H1 (cell line): ENCODE data around the gene KCNH1. TPM values are rescaled to one million over a fixed set of nuclear protein-coding genes. Genes with fewer than 3 reads are reported as not detected.

Experiments used
- CTCF ChIA-PET: fragments of 300-600 bp; sonication (Branson Sonifier 250); formaldehyde crosslinking; loops from one replicate; lab custom pipeline; 2021; ENCODE audit not compliant: partially characterized antibody; lab: Charles Lee
- POLR2A ChIA-PET: fragments of 300-600 bp; sonication (Branson Sonifier 250); formaldehyde crosslinking; loops from one replicate; lab custom pipeline; 2021; ENCODE audit warnings: inconsistent platforms; ENCODE audit not compliant: partially characterized antibody; lab: Charles Lee
- DNase-seq, 2 experiments: peaks; one replicate each; pipeline versions ENCODE4 v3.0.0 to v3.0.0-alpha.2; 2010 to 2022; ENCODE audit warnings: low spot score in 2 of 2, low read depth in 1 of 2, mixed read lengths in 1 of 2
- FAIRE-seq: peaks from 2 replicates; lab custom pipeline; 2011; peaks lifted over from hg19 to GRCh38; lab: Jason Lieb, UNC
- H2AFZ ChIP-seq: 2 replicates; pipeline ENCODE4 v1.8.1; 2012; ENCODE audit warnings: low read length, inconsistent platforms
- H2AK5ac ChIP-seq: 2 replicates; pipeline ENCODE4 v1.6.1; 2013; ENCODE audit warnings: low read depth, low read length
- H2BK120ac ChIP-seq: replicated peaks from 2 replicates; pipeline ENCODE3; 2013; ENCODE audit warnings: low read depth, low read length, inconsistent platforms
- H2BK12ac ChIP-seq: 2 replicates; pipeline ENCODE4 v1.6.1; 2013; ENCODE audit warnings: low read depth, low read length
- H2BK15ac ChIP-seq: 2 replicates; pipeline ENCODE4 v1.6.1; 2013; ENCODE audit warnings: low read length
- H2BK20ac ChIP-seq: 2 replicates; pipeline ENCODE4 v1.6.1; 2013; ENCODE audit warnings: low read length
- H2BK5ac ChIP-seq: 2 replicates; pipeline ENCODE4 v1.6.1; 2013; ENCODE audit warnings: low read depth, low read length
- H3K14ac ChIP-seq: 2 replicates; pipeline ENCODE4 v1.6.1; 2013; ENCODE audit warnings: inconsistent platforms; ENCODE audit not compliant: insufficient read length
- H3K18ac ChIP-seq: 2 replicates; pipeline ENCODE4 v1.6.1; 2013; ENCODE audit warnings: low read length; ENCODE audit errors: extremely low read depth
- H3K23ac ChIP-seq: 2 replicates; pipeline ENCODE4 v1.6.1; 2013; ENCODE audit warnings: inconsistent platforms; ENCODE audit not compliant: insufficient read length
- H3K23me2 ChIP-seq: 2 replicates; pipeline ENCODE4 v1.6.1; 2013; ENCODE audit warnings: low read depth, low read length
- H3K27ac ChIP-seq: 2 replicates; pipeline ENCODE4 v1.6.1; 2011; ENCODE audit warnings: low read depth, low read length, inconsistent platforms
- H3K27me3 ChIP-seq, 4 experiments: replicated peaks in 1 of 4; 1 replicate in 1 of 4; 2 replicates in 3 of 4; pipeline versions ENCODE4 v1.6.1 to v1.8.1; 2011 to 2013; ENCODE audit warnings: low read length in 3 of 4, mild to moderate bottlenecking in 3 of 4, inconsistent platforms in 2 of 4, mixed read lengths in 2 of 4, moderate library complexity in 1 of 4; ENCODE audit not compliant: control insufficient read depth in 3 of 4, insufficient read depth in 3 of 4; ENCODE audit errors: extremely low read depth in 1 of 4
- H3K36me3 ChIP-seq, 4 experiments: 2 replicates each; pipeline versions ENCODE4 v1.6.1 to v1.8.1; 2011 to 2013; ENCODE audit warnings: mild to moderate bottlenecking in 4 of 4, low read length in 3 of 4, moderate library complexity in 2 of 4, control low read depth in 1 of 4, inconsistent platforms in 1 of 4; ENCODE audit not compliant: insufficient read depth in 4 of 4, control insufficient read depth in 2 of 4
- H3K4ac ChIP-seq: replicated peaks from 2 replicates; pipeline ENCODE3; 2013; ENCODE audit warnings: low read length, low read depth, mixed read lengths, inconsistent platforms; ENCODE audit not compliant: insufficient read length
- H3K4me1 ChIP-seq, 4 experiments: replicated peaks in 1 of 4; 1 replicate in 1 of 4; 2 replicates in 3 of 4; pipeline versions ENCODE4 v1.6.1 to v1.8.1; 2011 to 2013; ENCODE audit warnings: low read length in 3 of 4, inconsistent platforms in 2 of 4, mixed read lengths in 1 of 4; ENCODE audit not compliant: insufficient read depth in 4 of 4, control insufficient read depth in 3 of 4
- H3K4me2 ChIP-seq, 2 experiments: 2 replicates each; pipeline versions ENCODE4 v1.6.1 to v1.8.1; 2011 to 2013; ENCODE audit warnings: low read depth in 2 of 2, low read length in 2 of 2, control low read depth in 1 of 2, inconsistent platforms in 1 of 2, mild to moderate bottlenecking in 1 of 2; ENCODE audit not compliant: insufficient read depth in 1 of 2
- H3K4me3 ChIP-seq, 4 experiments: fragments of 200-600, 300-600 bp in 1 of 4; sonication (generic), shearing (Covaris generic), sonication (Bioruptor Twin) in 1 of 4; 2 replicates each; pipeline versions ENCODE4 v1.5.1 to v1.8.1; 2011 to 2016; ENCODE audit warnings: low read length in 4 of 4, low read depth in 3 of 4, control low read depth in 2 of 4, inconsistent platforms in 2 of 4, mild to moderate bottlenecking in 2 of 4, mixed read lengths in 1 of 4, moderate library complexity in 1 of 4; ENCODE audit not compliant: insufficient read depth in 2 of 4; ENCODE audit errors: extremely low read depth in 1 of 4
- H3K56ac ChIP-seq: replicated peaks from 2 replicates; pipeline ENCODE3; 2013; ENCODE audit warnings: low read depth, mild to moderate bottlenecking, mixed read lengths, low read length, inconsistent platforms; ENCODE audit not compliant: insufficient read length
- H3K79me1 ChIP-seq: 2 replicates; pipeline ENCODE4 v1.6.1; 2013; ENCODE audit warnings: low read depth, low read length, control low read depth
- H3K79me2 ChIP-seq, 2 experiments: 2 replicates each; pipeline versions ENCODE4 v1.6.1 to v1.8.1; 2012 to 2013; ENCODE audit warnings: low read length in 2 of 2, mild to moderate bottlenecking in 2 of 2, inconsistent platforms in 1 of 2; ENCODE audit not compliant: insufficient read depth in 2 of 2, control insufficient read depth in 1 of 2
- H3K9ac ChIP-seq, 4 experiments: replicated peaks in 1 of 4; 1 replicate in 1 of 4; 2 replicates in 3 of 4; pipeline versions ENCODE4 v1.6.1 to v1.8.1; 2011 to 2013; ENCODE audit warnings: low read depth in 3 of 4, low read length in 3 of 4, control low read depth in 2 of 4, mild to moderate bottlenecking in 2 of 4, moderate library complexity in 2 of 4, inconsistent platforms in 1 of 4; ENCODE audit errors: extremely low read depth in 1 of 4
- H3K9me3 ChIP-seq, 2 experiments: 2 replicates each; pipeline versions ENCODE4 v1.6.1 to v1.8.1; 2012 to 2013; ENCODE audit warnings: mild to moderate bottlenecking in 2 of 2, moderate library complexity in 2 of 2, control low read depth in 1 of 2, inconsistent platforms in 1 of 2, low read depth in 1 of 2, low read length in 1 of 2, mixed read lengths in 1 of 2; ENCODE audit not compliant: insufficient read depth in 2 of 2
- H4K20me1 ChIP-seq, 2 experiments: replicated peaks in 1 of 2; 2 replicates each; pipeline versions ENCODE3 to v1.8.1; 2011 to 2013; ENCODE audit warnings: inconsistent platforms in 2 of 2, low read length in 2 of 2, mild to moderate bottlenecking in 1 of 2; ENCODE audit not compliant: insufficient read depth in 2 of 2, control insufficient read depth in 1 of 2
- H4K5ac ChIP-seq: 2 replicates; pipeline ENCODE4 v1.6.1; 2013; ENCODE audit warnings: low read length, low read depth, mixed read lengths, inconsistent platforms; ENCODE audit not compliant: insufficient read length
- H4K8ac ChIP-seq: 2 replicates; pipeline ENCODE4 v1.8.0; 2013; ENCODE audit warnings: mild to moderate bottlenecking, moderate library complexity, low read length, inconsistent platforms; ENCODE audit not compliant: insufficient read depth; ENCODE audit errors: extremely low read depth
- H4K91ac ChIP-seq: replicated peaks from 2 replicates; pipeline ENCODE3; 2013; ENCODE audit warnings: low read length, mixed read lengths, inconsistent platforms; ENCODE audit not compliant: insufficient read length
- CBX8 ChIP-seq: fragments of 300-800, 300-1000 bp; sonication (generic); IDR thresholded peaks from 2 replicates; pipeline ENCODE4 v1.7.1; 2016; ENCODE audit warnings: low read depth, low read length, borderline replicate concordance
- FOSL1 ChIP-seq: IDR thresholded peaks from 2 replicates; pipeline ENCODE4 v1.6.1; 2011; ENCODE audit warnings: mild to moderate bottlenecking, low read depth, low read length, moderate library complexity; ENCODE audit not compliant: insufficient read depth
- NANOG ChIP-seq: IDR thresholded peaks from 2 replicates; pipeline ENCODE4 v1.6.1; 2011; ENCODE audit warnings: low read length, low read depth, mild to moderate bottlenecking, inconsistent platforms; ENCODE audit not compliant: insufficient read depth, poor library complexity, severe bottlenecking
- SIN3A ChIP-seq, 2 experiments: IDR thresholded peaks in 1 of 2; conservative IDR thresholded peaks in 1 of 2; 2 replicates each; pipeline ENCODE4 v1.6.1; 2011 to 2012; ENCODE audit warnings: low read length in 2 of 2, improper control_type of control experiment in 1 of 2, low read depth in 1 of 2, mild to moderate bottlenecking in 1 of 2
- WGBS, 2 experiments: shearing (Covaris generic) in 1 of 2; methylation state at CpG; one replicate each; pipeline versions ENCODE4 v1.1.6 to v1.1.7; 2013 to 2015; ENCODE audit warnings: low lambda C conversion rate in 2 of 2, mixed read lengths in 2 of 2, inconsistent platforms in 1 of 2, low coverage in 1 of 2, missing lambda C conversion rate in 1 of 2; ENCODE audit not compliant: insufficient replicate concordance in 2 of 2, insufficient coverage in 1 of 2, insufficient read length in 1 of 2; ENCODE audit errors: extremely low coverage in 1 of 2, missing lambda C conversion rate in 1 of 2; 5-methylcytosine and 5-hydroxymethylcytosine counted together
- polyA plus RNA-seq, 7 experiments: library from polyadenylated mRNA; depleted of rRNA in 3 of 7; stranded (reverse) in 5 of 7; unstranded in 2 of 7; fragments of >200 nt in 5 of 7; fragments of 200-250 nt in 2 of 7; gene quantifications; 1 replicate in 5 of 7; 2 replicates in 1 of 7; 4 replicates in 1 of 7; pipeline versions ENCODE4 v1.2.1 to v1.2.3, GENCODE V29; 2011 to 2013; ENCODE audit warnings: missing spikeins in 2 of 7, mixed read lengths in 2 of 7
- total RNA-seq: library from RNA; stranded (reverse); fragmentation: NEBNext Ultra II Directional; extraction: Animal tissue kit (Norgen Biotek cat#: 25700); gene quantifications from 2 replicates; pipeline ENCODE4 v1.2.1, GENCODE V29; 2021

Gene KCNH1
- total and polyA plus RNA-seq, 2 of the 8 experiments (the other 6 are each of a cell fraction or from before 2014, with no cell fraction given), result 0.27 to 0.34 TPM

GRCh38 chr1:210657806-210658205 is 476.1 kb downstream of the KCNH1 start:
- no peak for DNase-seq
- H3K79me1 ChIP-seq, result no peaks in the 10 kb centered on the region; the same call in 1 of the 2 replicates
- H3K36me3 ChIP-seq, result no peaks in the 10 kb centered on the region
- TF ChIP-seq CBX8 (no peak), FOSL1 (no peak), SIN3A (conservative IDR thresholded peaks at IDR 0.05 in 1 of 2, IDR thresholded peaks at IDR 0.05 in 1 of 2; ENCODE audit: low read depth in 1 of 2, low read length in 2 of 2) (no peak), NANOG (no peak)
- no peak overlapping the region for H3K27ac ChIP-seq
- peaks cover 0 to 2% of the 10 kb centered on the region in 2 experiments for H4K20me1 ChIP-seq
- H4K91ac ChIP-seq, result no peak overlapping the region
- no peaks in the 10 kb centered on the region for H3K27me3 ChIP-seq
- peaks cover 5% of the 10 kb centered on the region; the same call in 1 of the 2 replicates for H3K23me2 ChIP-seq
- H3K18ac ChIP-seq, result no peak overlapping the region
- no peak overlapping the region for H2BK5ac ChIP-seq
- H3K56ac ChIP-seq, result no peak overlapping the region
- H4K5ac ChIP-seq, result no peak overlapping the region
- H3K79me2 ChIP-seq, result no peaks in the 10 kb centered on the region
- no peak overlapping the region for H2AK5ac ChIP-seq
- 85% methylated on average over 5 of the region's 6 CpGs; no CpG with 5 or more reads in 1 of the 2 experiments for WGBS, 2 experiments
- no peak overlapping the region for H3K14ac ChIP-seq
- POLR2A ChIA-PET, result no interaction called here
- no peak overlapping the region for H3K23ac ChIP-seq
- no peak overlapping the region for H2BK15ac ChIP-seq
- peaks cover 0 to 5% of the 10 kb centered on the region in 2 experiments; a peak in 1 of 4 replicates for H3K9me3 ChIP-seq
- no peak overlapping the region for H2BK12ac ChIP-seq
- H2AFZ ChIP-seq, result no peak overlapping the region
- H3K4me3 ChIP-seq, result no peak overlapping the region
- no peak overlapping the region for H3K4me2 ChIP-seq
- no peak overlapping the region for H2BK120ac ChIP-seq
- H4K8ac ChIP-seq, result no peak overlapping the region
- no peak for FAIRE-seq
- no peak overlapping the region for H2BK20ac ChIP-seq
- no peak overlapping the region for H3K9ac ChIP-seq
- CTCF ChIA-PET, result no interaction called here
- H3K4me1 ChIP-seq, result no peaks in the 10 kb centered on the region
- no peak overlapping the region for H3K4ac ChIP-seq
